Measurements from ENCODE around the gene OBSCN.
A peak's percentile ranks its signal among the peaks of the same experiment; 100 is the strongest.
"Not testable (repeated sequence)": the region's sequence is repeated elsewhere in the genome, so short reads cannot be mapped to it uniquely, and the experiment has no call there.

The OBSCN gene

DNA sequence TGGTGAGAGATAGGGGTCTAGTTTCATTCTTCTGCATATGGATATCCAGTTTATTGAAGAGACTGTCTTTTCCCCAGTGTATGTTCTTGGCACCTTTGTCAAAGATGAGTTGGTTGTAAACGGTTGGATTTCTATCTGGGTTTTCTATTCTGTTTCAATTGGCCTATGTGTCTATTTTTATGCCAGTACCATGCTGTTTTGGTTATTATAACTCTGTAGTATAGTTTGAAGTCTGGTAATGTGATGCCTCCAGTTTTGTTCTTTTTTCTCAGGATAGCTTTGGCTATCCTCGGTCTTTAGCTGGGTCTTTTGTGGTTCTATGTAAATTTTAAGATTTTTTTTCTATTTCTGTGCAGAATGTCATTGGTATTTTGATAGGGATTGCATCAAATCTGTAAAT is 19.6 kb upstream of the OBSCN start:
- not testable (repeated sequence) for DNase-seq

DNA sequence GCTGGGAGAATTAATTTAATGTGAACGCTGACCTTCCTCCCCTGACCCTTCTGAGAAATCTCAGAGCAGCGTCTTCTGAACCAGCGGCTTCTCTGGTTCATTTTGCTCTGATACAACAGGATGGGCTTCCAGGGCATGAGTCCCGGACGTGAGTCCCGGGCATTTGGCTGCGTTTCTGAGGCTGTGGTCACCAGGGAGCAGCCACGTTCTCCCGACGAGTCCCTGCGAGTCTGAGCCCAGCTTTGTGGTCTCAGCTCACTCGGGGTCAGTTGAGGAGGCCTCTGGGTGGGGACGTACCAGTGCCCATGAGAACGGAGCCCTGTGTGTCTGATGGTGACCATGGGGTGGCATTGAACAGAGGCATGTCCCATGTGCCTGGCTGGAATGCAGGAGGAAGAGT is 17.7 kb upstream of the OBSCN start:
- no peak for DNase-seq

DNA sequence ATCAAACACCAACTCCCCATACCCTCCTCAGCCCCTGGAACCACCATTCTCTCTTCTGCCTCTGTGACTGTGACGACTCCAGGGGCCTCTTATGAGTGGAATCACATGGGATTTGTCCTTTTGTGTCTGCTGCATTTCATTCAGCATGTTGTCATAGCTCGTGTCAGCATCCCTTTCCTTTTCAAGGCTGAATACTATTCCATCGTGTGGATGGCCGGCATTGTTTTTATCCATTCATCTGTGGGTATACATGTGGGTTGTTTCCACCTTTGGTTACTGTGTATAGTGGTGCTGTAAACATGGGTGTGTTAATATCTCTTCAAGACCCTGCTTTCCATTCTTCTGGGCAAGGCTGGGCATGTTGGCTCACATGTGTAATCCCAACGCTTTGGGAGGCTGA is 17.1 kb upstream of the OBSCN start:
- DNase-seq, result no peak

DNA sequence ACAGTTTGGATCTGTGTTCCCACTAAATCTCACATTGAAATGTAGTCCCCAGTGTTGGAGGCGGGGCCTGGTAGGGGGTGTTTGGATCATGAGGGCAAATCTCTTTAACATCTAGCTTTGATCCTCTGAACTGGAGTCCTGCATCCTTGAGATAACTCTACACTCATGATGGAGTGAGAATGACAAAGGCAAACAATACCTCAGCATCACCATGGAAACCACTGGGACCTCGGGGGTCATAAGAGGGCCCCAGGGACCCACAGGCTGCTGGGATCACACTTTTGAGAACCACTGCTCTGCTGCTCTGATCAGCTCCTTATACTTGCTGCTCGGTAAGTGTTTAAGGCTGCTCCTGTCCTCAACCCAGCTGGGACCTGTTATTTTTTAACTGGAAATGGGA is 13.4 kb upstream of the OBSCN start:
- no peak for DNase-seq

DNA sequence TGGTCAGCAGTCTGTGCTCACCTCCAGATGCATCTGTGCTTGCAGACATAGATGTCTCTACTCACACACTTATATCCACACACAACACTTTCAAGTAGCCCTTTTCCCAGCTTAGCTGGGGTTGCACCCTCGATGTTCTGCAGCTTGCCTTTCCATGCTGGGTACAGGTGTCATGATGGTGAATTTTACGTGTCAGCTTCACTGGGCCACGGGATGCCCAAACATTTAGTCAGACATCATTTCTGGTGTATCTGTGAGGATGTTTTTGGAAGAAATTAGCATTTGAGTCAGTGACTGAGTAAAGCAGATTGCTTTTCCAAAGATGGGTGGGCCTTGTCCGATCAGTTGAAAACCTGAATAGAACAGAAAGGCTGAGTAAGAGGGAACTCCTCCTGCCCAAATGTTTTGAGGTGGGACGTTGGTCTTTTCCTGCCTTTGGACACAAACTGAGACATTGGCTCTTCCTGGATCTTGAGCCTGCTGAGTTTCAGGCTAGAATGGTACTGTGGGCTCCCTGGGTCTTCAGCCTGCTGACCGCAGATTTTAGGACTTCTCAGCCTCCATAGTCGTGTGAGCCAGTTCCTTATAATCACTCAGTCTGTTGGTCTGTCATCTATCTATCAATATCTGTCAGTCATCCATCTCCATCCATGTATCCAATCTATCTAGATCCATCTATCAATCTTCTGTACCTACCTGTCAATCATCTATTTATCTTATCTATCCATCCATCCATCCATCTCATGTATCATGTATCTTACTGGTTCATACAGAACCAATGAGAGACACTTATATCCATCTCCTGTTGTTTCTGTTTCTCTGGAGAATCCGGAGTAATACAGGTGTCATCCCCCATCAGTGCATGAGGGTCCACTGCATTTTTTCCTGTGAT is 12.7 kb upstream of the OBSCN start:
- no peak for DNase-seq

DNA sequence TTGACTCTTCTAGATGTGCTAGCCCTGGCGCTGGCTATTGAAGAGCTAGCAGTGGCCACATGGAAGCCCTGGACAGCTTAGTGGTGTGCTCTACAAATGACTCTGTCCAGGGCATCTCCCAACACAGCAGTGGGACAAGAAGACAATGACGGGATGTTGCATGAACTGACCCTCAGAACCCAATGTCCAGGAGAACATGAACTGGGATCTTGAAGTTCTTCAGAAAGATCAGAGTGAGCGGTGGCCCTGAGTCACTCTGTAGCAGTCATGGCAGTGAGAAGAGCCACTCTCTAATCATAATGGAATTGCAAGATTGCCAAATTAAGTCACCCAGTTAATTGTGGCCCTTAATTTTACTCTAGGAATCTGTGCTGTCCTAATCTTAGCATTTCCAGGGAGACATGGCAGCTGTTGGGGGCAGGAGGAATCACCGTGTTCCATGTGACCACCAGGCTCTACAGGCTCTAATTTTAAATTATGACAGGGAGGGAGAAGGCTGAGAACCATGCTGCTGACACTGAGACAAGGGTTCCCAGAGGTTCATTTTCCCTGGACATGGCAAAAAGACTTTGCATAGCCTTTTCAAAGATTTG is 10.2 kb upstream of the OBSCN start:
- DNase-seq, result no peak

DNA sequence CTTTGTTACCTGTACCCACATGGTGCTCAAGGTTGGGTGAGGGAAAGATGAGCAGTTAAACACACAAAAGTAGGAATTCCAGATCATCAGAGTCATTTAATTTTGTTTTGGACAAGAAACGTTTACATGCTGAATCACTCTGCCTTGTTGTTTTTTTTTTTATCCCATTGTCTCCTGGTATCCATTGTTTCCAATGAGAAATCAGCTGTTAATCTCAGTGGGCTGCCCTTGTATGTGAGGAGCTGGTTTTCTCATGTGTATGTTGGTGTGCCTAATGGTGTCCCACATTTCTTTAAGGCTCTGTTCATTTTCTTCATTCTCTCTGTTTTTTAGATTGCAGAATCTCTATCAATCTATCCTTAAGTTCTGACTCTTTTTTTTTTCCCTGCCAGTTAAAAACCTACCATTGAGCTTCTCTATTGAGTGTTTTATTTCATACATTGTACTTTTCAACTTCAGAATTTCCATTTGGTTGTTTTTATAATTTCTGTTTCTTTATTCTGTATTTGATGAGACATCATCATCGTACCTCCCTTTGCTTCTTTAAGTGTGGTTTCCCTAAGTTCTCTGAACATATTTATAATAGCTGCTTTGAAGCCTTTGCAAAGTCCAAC is 8.8 kb upstream of the OBSCN start:
- DNase-seq, result no peak

DNA sequence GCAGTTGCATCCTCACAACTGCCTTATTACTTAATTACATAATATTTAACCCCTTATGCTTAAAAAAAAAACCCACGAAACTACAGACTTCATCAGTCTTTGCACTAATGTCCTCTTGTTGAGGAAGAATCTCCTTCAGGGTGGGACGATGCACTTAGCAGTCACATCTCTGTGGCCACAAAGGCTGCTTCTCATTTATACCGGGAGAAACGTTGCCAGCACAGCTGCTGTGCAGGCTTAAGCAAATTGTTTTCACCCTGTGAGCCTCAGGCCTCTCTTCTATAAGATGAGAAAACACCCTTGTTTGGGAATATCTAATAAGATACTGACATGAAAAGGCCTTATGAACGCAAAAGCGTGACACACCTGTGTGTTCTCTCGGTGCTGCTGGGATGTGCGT is 2.9 kb upstream of the OBSCN start:
- DNase-seq, result no peak

DNA sequence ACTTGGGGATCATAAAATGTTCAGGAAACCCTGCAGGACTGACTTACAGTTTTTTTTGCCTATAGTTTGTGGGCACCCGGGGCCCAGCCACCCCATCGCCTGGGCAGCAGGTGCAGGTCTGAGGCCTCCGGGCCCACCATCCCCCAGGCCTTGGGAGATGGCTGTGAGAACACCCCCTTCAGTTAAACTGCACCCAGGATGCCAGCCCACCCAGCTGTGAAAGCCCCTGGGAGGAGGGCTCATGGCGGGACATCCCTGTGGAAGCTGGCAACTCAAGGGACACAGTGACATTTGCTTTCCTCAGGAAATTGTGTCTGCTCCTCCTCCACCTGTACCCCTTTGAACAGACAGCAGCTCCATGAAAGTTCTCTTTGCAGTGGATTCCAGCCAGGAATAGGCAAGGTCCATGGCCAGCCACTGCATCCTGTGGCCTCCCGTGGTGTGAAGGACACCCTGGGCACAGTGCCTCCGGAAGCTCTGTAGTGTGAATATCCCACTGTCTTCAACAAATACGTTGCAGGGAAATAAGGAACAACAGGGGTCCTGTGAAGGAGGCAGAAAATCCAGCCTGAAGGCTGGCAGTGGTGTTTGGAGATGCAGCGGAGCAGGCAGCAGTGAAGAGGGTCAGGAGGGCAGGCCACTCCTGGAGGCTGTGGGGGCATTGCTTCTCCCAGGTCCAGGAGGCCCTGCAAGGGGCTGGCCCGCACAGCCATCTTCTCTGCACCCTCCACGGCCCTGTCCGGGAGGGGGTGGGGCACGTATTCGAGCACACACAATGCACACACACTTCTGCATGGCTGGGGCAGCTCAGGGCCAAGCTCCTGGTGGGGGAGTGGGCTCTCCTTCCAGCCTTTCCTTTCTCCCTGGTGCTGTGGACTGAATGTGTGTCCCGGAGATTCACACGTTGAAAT is 2.1 kb upstream of the OBSCN start:
- DNase-seq, result no peak

DNA sequence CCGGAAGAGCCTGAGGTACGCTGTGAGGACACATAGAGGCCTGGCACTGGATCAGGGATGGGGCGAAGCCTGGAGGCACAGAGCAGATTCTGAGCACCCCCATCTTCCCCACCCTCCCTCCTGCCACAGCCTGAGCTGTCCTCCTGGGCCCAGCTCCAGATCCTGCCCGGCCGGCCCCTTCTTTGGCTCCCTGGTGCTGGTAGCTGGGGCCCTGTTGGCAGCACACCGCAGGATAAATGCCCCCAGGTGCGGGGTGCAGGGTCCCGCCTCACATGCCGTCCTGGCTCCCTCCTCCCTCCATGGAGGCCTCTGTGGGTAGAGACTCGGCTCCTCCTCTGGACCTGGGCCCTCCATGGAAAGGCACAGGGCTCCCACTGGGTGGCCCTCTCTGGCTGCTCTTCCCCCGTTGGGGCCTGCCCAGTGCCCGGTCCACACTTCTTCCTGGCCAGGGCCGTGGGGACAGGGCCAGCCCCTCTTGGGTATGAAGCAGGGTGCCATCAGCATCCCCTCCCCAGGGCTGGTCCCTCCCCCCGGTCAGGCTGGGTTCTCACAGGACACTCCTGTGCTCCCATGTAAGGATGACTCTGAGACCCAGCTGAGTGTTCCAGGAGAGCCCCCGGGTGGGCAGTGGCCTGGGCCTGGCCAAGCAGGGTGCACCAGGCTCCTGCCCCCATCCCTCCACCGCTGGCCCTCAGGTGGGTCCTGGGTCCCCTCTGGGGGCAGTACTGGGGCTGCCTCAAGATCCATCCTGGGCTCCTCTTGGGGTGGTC is 1.1 kb upstream of the OBSCN start:
- no peak for DNase-seq

DNA sequence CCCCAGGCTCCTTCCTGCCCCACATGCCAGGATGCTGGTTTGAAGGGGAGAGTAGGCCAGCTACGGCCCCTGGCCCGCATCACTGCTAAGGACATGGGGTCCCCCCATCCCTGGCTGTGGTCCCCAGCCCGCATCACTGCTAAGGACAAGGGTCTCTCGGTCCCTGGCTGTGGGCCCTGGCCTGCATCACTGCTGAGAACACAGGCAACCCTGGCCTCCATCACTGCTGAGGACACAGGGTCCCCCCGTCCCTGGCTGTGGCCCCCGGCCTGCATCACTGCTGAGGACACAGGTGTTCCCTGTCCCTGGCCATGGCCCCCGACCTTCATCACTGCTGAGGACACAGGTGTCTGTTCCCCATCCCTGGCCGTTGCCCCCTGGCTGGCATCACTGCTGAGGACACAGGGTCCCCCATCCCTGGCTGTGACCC is 448 bp upstream of the OBSCN start:
- no peak for DNase-seq

DNA sequence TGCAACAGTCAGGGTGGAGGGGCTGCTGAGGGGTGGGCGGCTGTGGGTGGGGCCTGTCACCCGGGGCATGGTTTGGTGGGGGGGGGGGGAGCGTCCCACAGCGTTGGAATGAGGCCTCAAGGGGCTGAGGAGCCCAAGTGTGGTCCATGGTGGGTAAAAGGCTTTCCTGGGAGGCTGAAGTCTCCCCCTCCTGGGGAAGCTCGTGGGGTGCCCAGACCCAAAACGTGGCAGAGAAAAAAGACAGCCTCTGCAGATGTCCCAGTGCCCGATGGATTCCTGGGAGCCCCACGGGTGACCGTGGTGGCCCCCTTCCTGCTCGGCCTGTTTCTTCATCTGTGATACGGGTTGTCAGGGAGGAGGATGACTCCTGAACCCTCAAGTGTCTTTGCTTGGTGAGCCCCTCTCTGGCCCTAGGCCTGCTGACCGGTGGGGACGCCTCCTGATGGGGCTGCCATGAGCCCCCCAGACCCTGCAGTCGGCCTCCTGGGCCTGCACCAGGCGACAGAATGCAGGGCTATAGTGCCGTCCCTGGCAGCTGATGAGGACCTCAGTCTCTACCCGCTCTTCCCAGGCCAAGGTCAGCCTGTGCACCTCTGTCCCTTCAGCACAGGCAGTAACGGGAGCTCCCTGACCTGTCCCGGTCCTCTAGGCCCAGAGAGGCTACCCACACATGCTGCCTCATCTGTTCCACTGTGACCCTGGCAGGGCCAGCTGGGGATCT is 1.1 kb downstream of the OBSCN start:
- DNase-seq, result no peak

DNA sequence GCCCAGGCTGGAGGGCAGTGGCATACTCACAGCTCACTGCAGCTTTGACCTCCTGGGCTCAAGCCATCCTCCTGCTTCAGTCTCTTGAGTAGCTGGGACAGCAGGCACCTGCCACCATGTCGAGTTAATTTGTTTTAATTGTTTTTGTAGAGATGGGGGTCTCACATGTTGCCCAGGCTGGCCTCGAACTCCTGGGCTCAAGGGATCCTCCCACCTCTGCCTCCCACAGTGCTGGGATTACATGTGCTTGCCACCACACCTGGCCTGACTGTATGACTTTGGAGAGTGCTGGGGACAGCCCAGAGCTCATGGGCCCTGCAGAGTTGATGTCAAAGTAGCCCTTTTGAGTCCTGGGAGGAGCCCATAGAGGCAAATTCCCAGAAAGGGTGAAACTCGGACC is 1.8 kb downstream of the OBSCN start:
- no peak for DNase-seq

DNA sequence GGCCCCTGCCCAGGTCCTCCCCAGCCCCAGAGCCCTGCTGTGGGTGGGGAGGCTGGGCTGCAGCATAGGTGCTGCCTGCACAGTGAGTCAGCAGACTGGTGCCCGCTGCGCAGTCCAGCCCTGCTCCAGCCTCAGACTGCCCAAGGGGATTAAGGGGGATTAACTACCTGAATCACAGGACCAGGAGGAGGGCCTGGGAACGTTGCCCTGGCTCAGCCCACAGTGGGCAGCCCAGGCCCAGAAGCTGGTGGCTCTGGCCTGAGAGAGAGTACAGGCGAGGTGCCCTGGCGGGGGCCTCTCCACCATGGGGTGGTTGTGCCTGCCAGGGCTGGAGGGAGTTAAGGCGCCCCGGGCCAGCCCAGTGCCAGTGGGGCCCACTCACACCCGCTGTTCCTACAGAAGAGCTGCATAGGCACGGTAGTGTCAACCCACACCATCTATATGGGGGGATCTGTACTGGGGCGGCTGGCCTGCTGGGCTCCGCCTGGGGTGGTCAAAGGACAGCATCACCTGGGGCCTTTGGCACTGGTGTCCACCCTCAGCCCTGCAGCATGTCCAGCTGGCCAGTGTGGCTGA is 2.3 kb downstream of the OBSCN start:
- no peak for DNase-seq

DNA sequence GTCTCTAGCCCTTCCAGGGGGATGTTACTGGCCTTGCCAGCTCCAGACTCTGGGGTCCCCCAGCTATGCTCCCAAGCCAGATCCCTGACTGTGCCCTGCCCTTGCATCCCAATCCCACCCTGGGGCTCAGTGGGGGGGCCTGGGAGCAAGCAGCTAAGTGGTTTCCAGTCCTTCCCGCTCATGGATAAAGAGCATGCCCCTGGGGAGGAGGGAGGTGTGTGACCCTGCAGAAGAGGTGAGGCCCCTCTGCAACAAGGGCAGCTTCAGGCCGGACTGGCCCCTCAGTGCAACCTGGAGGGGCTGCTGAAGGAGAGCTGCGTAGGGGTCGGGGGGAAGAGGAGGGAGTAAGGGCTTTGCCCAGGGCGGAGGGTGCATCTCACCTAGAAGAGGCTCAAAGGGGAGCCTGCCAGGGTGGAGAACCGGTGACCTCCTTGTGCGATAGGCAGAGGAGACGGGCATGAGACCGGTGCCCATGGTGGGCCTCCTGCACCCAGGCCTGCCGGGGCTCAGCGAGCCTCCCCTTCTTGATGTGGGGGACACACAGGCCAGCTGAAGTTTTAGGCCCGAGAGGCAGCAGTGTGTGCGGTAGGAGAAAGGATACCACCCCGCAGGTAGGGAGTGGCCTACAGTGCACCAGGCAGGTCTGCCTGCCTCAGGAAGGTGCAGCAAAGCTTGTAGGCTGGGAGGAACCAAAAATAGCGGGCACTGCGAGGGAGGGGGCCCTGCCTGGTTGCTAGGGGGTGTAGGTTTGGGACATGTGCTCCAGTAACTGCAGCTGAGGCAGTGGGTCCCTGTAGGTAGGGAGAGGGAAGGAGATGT is 3.1 kb downstream of the OBSCN start:
- no peak for DNase-seq

DNA sequence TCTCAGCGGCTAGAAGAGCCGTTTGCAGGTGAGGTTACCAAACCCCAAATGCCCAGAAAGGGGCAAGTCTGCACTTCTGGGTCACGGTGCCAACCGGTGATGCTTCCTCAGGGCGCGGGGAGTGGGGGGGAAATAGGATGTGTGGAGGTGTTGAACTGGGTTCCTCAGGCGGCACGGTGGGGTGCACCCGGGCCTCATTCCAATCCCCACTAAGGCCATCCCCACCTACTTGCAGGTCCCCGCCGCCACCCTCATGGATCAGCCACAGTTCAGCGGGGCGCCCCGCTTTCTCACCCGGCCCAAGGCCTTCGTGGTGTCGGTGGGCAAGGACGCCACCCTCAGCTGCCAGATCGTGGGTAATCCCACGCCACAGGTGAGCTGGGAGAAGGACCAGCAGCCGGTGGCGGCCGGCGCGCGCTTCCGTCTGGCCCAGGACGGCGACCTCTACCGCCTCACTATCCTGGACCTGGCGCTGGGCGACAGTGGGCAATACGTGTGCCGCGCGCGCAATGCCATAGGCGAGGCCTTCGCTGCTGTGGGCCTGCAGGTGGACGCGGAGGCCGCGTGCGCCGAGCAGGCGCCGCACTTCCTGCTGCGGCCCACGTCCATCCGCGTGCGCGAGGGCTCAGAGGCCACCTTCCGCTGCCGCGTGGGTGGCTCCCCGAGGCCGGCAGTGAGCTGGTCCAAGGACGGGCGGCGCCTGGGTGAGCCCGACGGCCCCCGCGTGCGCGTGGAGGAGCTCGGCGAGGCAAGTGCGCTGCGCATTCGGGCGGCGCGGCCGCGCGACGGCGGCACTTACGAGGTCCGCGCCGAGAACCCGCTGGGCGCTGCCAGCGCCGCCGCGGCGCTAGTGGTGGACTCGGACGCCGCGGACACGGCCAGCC is 3.9 kb downstream of the OBSCN start:
- DNase-seq, result no peak

DNA sequence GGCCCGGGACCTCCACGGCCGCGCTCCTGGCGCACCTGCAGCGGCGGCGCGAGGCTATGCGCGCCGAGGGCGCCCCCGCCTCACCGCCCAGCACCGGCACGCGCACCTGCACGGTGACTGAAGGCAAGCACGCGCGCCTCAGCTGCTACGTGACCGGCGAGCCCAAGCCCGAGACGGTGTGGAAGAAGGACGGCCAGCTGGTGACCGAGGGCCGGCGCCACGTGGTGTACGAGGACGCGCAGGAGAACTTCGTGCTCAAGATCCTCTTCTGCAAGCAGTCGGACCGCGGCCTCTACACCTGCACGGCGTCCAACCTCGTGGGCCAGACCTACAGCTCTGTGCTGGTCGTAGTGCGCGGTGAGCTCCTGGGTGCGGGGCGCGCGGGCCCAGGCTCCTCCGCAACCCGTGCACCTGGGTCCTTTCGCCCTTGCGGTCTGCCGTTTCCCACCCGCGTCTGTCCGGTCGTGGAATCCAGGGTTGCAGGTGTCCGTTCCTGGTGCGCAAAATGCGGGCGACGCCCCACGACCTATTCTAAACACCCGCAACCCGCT is 4.6 kb downstream of the OBSCN start:
- DNase-seq, result no peak

DNA sequence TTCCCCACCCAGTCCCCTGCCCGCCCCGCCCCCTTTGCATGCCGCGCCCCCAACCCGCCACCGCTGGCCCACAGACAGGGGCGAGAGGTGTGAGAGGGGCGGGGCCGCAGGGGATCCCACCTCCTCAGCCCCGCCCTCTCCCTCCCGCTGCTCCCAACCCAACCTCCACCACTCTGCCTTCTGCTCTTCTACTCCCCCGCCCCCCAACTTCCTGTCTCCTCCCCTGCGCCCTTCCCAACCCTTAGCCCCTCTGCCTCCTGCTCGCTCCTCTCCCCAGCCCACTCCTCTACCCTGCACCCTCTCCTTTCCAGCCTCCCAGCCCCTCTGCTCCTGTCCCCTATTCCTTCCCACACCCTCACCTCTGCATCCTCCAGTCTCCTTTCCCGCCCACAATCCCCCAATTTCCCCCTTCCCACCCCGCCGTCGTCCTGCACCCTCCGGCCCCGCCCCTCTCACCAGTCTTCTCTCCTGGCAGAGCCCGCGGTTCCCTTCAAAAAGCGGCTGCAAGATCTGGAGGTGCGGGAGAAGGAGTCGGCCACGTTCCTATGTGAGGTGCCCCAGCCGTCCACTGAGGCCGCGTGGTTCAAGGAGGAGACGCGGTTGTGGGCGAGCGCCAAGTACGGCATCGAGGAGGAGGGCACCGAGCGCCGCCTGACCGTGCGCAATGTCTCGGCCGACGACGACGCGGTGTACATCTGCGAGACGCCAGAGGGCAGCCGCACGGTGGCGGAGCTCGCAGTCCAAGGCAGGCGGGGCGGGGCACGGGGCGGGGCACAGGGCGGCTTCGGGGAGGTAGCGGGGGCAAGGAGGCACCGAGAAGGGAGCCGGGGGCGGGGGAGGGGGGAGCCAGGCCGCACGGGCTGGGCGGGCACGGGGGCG is 5.4 kb downstream of the OBSCN start:
- peak; percentile 37 for DNase-seq
